Activated T-cell treated with anti-CD3 and anti-CD28 coated beads, Interleukin-2, amount 50 U/mL, for 72 hours (primary cell): Measurements from ENCODE around the gene GPSM3. TPM values are rescaled to one million over a fixed set of nuclear protein-coding genes. Genes with fewer than 3 reads are reported as not detected.
"Not testable (repeated sequence)": the region's sequence is repeated elsewhere in the genome, so short reads cannot be mapped to it uniquely, and the experiment has no call there.

Source experiments
- ATAC-seq, 2 donors: fragments of 150-1000 bp; cut with Tn5 transposase; replicated peaks in 1 of 2; 2 replicates each; pipeline ENCODE4 v1.10.0; 2021; ENCODE audit warnings: moderate library complexity in 2 of 2, mild to moderate bottlenecking in 1 of 2
- DNase-seq, 2 donors: peaks; one replicate each; pipeline ENCODE4 v3.0.0; 2021 to 2022; ENCODE audit warnings: mixed read lengths in 1 of 2
- H3K27ac Mint-ChIP-seq: one replicate; pipeline ENCODE4 v1.8.0; 2022; ENCODE audit warnings: mild to moderate bottlenecking, moderate library complexity, mixed read lengths
- H3K27me3 Mint-ChIP-seq: one replicate; pipeline ENCODE4 v1.8.0; 2022; ENCODE audit warnings: low read depth, mixed read lengths
- H3K36me3 Mint-ChIP-seq, 2 donors: one replicate each; pipeline ENCODE4 v1.8.0; 2022; ENCODE audit warnings: mixed read lengths in 2 of 2, mild to moderate bottlenecking in 1 of 2; ENCODE audit not compliant: insufficient read depth in 2 of 2
- H3K4me1 Mint-ChIP-seq: one replicate; pipeline ENCODE4 v1.8.0; 2022; ENCODE audit warnings: low read depth, mixed read lengths
- H3K4me3 Mint-ChIP-seq, 2 donors: one replicate each; pipeline ENCODE4 v1.8.0; 2022; ENCODE audit warnings: mild to moderate bottlenecking in 2 of 2, mixed read lengths in 2 of 2, moderate library complexity in 2 of 2
- H3K9me3 Mint-ChIP-seq, 2 donors: one replicate each; pipeline ENCODE4 v1.8.0; 2022; ENCODE audit warnings: mixed read lengths in 2 of 2
- total RNA-seq, 2 donors: library from RNA; stranded (reverse); gene quantifications; one replicate each; pipeline ENCODE4 v1.2.3, GENCODE V29; 2022

Gene GPSM3
- total RNA-seq, 2 donors from 2014 or later = 192 to 213 TPM

DNA sequence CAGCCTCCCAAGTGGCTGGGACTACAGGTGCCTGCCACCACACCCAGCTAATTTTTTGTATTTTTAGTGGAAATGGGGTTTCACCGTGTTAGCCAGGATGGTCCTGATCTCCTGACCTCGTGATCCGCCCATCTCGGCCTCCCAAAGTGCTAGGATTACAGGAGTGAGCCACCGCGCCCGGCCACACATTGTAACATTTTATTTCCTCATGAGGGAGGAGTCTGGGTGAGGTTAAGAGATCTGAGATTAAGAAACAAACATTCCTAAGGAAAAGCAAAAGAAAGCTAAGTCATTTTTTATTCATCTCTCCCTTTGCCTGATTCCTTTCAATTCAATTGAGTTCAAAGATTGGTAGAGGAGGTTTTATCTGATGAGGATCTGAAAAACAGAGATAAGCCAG is 48.2 kb downstream of the GPSM3 start:
- peaks cover 27% of the 10 kb centered on the region for H3K27me3 Mint-ChIP-seq
- H3K36me3 Mint-ChIP-seq, ATAC-seq: not testable (repeated sequence)

More for the DNA sequence above, 48.2 kb downstream of the GPSM3 start:
- peaks cover 24% of the 10 kb centered on the region for H3K4me1 Mint-ChIP-seq
- not testable (repeated sequence) for H3K9me3 Mint-ChIP-seq, DNase-seq, H3K27ac Mint-ChIP-seq, H3K4me3 Mint-ChIP-seq

Other genes starting within 250 kb of the GPSM3 start
- 1 to 10 TPM; 1.1 to 3.5 TPM for gene CFB, start 246.5 kb downstream of the GPSM3 start, total RNA-seq
- 10 to 100 TPM; 65.0 to 71.5 TPM for gene NELFE, start 233.7 kb downstream of the GPSM3 start, total RNA-seq
- gene SKIC2, start 233.5 kb downstream of the GPSM3 start, total RNA-seq = 10 to 100 TPM; 75.7 to 79.7 TPM
- 10 to 100 TPM; 23.3 to 34.7 TPM for gene DXO, start 220.5 kb downstream of the GPSM3 start, total RNA-seq
- 1 to 10 TPM; 6.9 to 7.6 TPM for gene C4A, start 210.6 kb downstream of the GPSM3 start, total RNA-seq
- gene C4B, start 177.8 kb downstream of the GPSM3 start, total RNA-seq = 1 to 10 TPM; 4.9 to 6.4 TPM
- 1 to 10 TPM; 1.1 to 1.3 TPM for gene CYP21A2, start 154.2 kb downstream of the GPSM3 start, total RNA-seq
- 10 to 100 TPM; 10.9 to 15.0 TPM for gene TNXB, start 83.3 kb downstream of the GPSM3 start, total RNA-seq
- 100 to 1,000 TPM in 1 of 2 donors, 10 to 100 TPM in 1; 99.9 to 105 TPM for gene ATF6B, start 64.4 kb downstream of the GPSM3 start, total RNA-seq
- 1 to 10 TPM; 6.9 to 9.1 TPM for gene FKBPL, start 62.4 kb downstream of the GPSM3 start, total RNA-seq
- 1 to 10 TPM in 1 of 2 donors, under 1 TPM in 1; 0.83 to 1.2 TPM for gene PRRT1, start 40.7 kb downstream of the GPSM3 start, total RNA-seq
- gene PPT2, start 38.5 kb downstream of the GPSM3 start, total RNA-seq = 10 to 100 TPM; 17.9 to 18.2 TPM
- 10 to 100 TPM in 1 of 2 donors, 1 to 10 TPM in 1; 9.6 to 11.2 TPM for gene EGFL8, start 28.0 kb downstream of the GPSM3 start, total RNA-seq
- 10 to 100 TPM; 29.6 to 30.4 TPM for gene AGPAT1, start 16.6 kb downstream of the GPSM3 start, total RNA-seq
- 10 to 100 TPM; 45.0 to 49.2 TPM for gene RNF5, start 14.2 kb downstream of the GPSM3 start, total RNA-seq
- 10 to 100 TPM; 39.0 to 48.0 TPM for gene AGER, start 8.4 kb downstream of the GPSM3 start, total RNA-seq
- 100 to 1,000 TPM in 1 of 2 donors, 10 to 100 TPM in 1; 98.3 to 104 TPM for gene PBX2, start 2.4 kb downstream of the GPSM3 start, total RNA-seq
- gene NOTCH4, start 31.4 kb upstream of the GPSM3 start, total RNA-seq = under 1 TPM; 0.63 to 0.79 TPM
- gene TSBP1, start 179.3 kb upstream of the GPSM3 start, total RNA-seq = not detected
- not detected for gene BTNL2, start 214.5 kb upstream of the GPSM3 start, total RNA-seq
- gene HLA-DRA, start 247.2 kb upstream of the GPSM3 start, total RNA-seq = 10 to 100 TPM in 1 of 2 donors, 1 to 10 TPM in 1; 9.2 to 18.8 TPM